ENCODE results near the gene PATE4. TPM values are rescaled to one million over a fixed set of nuclear protein-coding genes. Genes with fewer than 3 reads are reported as not detected.

Gene PATE4
- not detected for total RNA-seq

DNA sequence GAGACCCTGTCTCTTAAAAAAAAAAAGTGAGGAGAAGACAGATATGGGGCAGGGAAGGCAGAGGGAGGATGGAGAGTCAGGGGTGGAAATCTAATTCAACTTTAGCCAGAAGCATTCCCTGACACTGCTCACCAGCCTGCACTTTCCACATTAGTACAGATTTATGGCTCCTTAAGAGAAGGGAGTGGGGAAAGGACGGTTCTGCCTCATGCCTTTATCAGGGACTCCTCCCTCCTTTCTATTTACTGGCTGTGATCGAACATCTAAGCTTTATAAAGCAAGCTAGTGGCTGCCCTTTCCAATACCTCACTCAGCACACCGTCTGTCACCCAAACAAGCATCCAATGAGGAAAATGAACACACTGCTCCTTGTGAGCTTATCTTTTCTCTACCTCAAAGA lies at the start of gene PATE4:
PATE4 (plus strand) TSS at position 301 of the 400 bp plus-strand sequence; CDS start at position 345, 44 bp downstream.
- Histone ChIP-seq H3K4me3 (no peak within 1 kb of the TSS), H3K36me3 (no peaks in the 10 kb centered on the region), H3K27ac (no peak within 1 kb of the TSS), H3K27me3 (no peaks in the 10 kb centered on the region), H3K4me1 (no peaks in the 10 kb centered on the region), H3K9me3 (peaks cover 0 to 28% (median 0%) of the 10 kb centered on the region in 3 donors)
- WGBS, 2 donors (ENCODE audit: low coverage in 1 of 2), result 36 to 42% methylated on average over 2 to 3 of the region's 3 CpGs
- TF ChIP-seq POLR2AphosphoS5 (IDR thresholded peaks at IDR 0.05) (no peak), CTCF (IDR thresholded peaks at IDR 0.05) (no peak), POLR2A (IDR thresholded peaks at IDR 0.05) (no peak), EP300 (IDR thresholded peaks at IDR 0.05) (no peak)
- ATAC-seq, result no peak

DNA sequence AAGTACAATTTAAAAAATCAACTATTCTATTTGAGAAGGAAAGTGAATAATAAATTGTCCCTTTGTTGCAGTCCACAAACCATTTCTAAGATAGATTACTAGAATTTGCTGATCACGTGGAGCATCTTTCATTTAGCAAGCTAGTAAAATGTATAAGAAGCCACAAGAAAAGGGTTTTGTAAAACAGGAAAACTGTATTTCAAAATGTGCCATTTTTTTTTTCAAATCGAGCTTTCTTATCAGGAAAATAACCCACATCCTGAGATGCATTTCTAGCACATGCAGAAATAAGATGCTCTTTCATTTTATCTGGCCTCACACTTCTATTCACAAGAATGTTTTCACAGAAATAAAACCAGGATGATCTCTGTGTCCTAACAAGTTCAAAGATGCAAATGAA lies 48.4 kb upstream of the PATE4 start:
- 63 to 76% methylated on average over 2 of the region's 2 CpGs for WGBS, 2 donors (ENCODE audit: low coverage in 1 of 2)
- H3K9me3 ChIP-seq, result no peaks in the 10 kb centered on the region
- TF ChIP-seq POLR2A (IDR thresholded peaks at IDR 0.05) (no peak), EP300 (IDR thresholded peaks at IDR 0.05) (no peak), POLR2AphosphoS5 (IDR thresholded peaks at IDR 0.05) (no peak), CTCF (IDR thresholded peaks at IDR 0.05) (no peak)
- no peak overlapping the region for H3K27ac ChIP-seq
- no peaks in the 10 kb centered on the region for H3K4me1 ChIP-seq
- ATAC-seq, result no peak
- H3K4me3 ChIP-seq, result no peak overlapping the region
- no peaks in the 10 kb centered on the region for H3K36me3 ChIP-seq
- no peaks in the 10 kb centered on the region for H3K27me3 ChIP-seq

DNA sequence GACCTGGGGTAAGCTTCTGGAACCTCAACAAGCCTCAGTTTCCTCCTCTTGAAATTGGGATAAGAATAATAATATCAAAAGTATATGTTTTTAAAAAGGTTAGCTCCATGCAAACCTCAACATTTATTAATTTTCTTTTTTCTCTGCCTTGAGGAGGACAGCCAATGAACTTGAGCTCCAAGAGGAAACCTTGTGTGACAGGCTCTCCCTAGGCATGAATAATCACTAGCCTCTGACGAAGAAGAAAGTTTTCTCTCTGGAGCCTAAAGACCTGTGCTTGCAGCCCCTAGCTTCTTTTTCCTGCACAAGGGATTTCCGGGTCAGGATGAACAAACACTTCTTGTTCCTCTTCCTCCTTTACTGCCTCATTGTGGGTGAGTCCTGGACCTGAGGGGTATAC lies 45.3 kb upstream of the PATE4 start, which contains the start of gene PATE3:
PATE3 (plus strand) TSS at position 301 of the 400 bp plus-strand sequence; CDS start at position 326, 25 bp downstream.
- TF ChIP-seq POLR2AphosphoS5 (IDR thresholded peaks at IDR 0.05) (no peak), CTCF (IDR thresholded peaks at IDR 0.05) (no peak), POLR2A (IDR thresholded peaks at IDR 0.05) (no peak)

GRCh38 chr11:125790825-125791224 lies 42.3 kb upstream of the PATE4 start:
- no peak for TF ChIP-seq POLR2AphosphoS5 (IDR thresholded peaks at IDR 0.05)
- no peak for TF ChIP-seq POLR2A (IDR thresholded peaks at IDR 0.05)
- no peak for TF ChIP-seq CTCF (IDR thresholded peaks at IDR 0.05)
- no peak for TF ChIP-seq EP300 (IDR thresholded peaks at IDR 0.05)
- 88 to 91% methylated on average over 4 of the region's 4 CpGs for WGBS, 2 donors (ENCODE audit: low coverage in 1 of 2)
- no peak overlapping the region for H3K4me3 ChIP-seq

More for the DNA sequence above, 45.3 kb upstream of the PATE4 start, which contains the start of gene PATE3:
- no peak for ATAC-seq
- peaks cover 0 to 12% (median 0%) of the 10 kb centered on the region in 3 donors for H3K9me3 ChIP-seq
- H3K4me1 ChIP-seq, result no peaks in the 10 kb centered on the region
- 31 to 59% methylated on average over 2 of the region's 2 CpGs for WGBS, 2 donors (ENCODE audit: low coverage in 1 of 2)
- H3K4me3 ChIP-seq, result no peak within 1 kb of the TSS
- H3K27ac ChIP-seq, result no peak within 1 kb of the TSS
- H3K27me3 ChIP-seq, result no peaks in the 10 kb centered on the region
- no peaks in the 10 kb centered on the region for H3K36me3 ChIP-seq

DNA sequence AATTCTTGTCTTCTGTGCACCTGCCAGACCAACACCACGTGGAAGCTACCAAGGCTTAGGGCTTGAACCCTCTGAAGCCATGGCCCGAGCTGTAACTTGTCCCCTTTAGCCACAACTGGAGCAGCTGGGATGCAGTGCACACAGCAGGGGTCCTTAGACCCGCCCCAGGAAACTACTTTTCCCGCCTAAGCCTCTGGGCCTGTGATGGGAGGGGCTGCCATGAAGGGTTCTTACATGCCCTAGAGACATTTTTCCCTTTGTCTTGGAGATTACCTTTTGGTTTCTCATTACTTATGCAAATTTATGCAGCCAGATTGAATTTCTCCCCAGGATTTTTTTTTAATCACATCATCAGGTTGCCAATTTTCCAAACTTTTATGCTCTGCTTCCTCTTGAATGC lies 35.5 kb upstream of the PATE4 start:
- TF ChIP-seq CTCF (IDR thresholded peaks at IDR 0.05), result no peak
- no peak for TF ChIP-seq POLR2AphosphoS5 (IDR thresholded peaks at IDR 0.05)
- TF ChIP-seq POLR2A (IDR thresholded peaks at IDR 0.05), result no peak
- no peak for TF ChIP-seq EP300 (IDR thresholded peaks at IDR 0.05)
- no peak overlapping the region for H3K4me3 ChIP-seq
- WGBS, 2 donors (ENCODE audit: low coverage in 1 of 2), result 42 to 50% methylated on average over 4 of the region's 4 CpGs
- no peak overlapping the region for H3K27ac ChIP-seq
- no peaks in the 10 kb centered on the region for H3K27me3 ChIP-seq
- peaks cover 0 to 63% (median 0%) of the 10 kb centered on the region in 3 donors for H3K9me3 ChIP-seq
- no peaks in the 10 kb centered on the region for H3K4me1 ChIP-seq
- H3K36me3 ChIP-seq, result no peaks in the 10 kb centered on the region
- no peak for ATAC-seq

More at GRCh38 chr11:125790825-125791224, 42.3 kb upstream of the PATE4 start:
- Histone ChIP-seq H3K36me3 (no peaks in the 10 kb centered on the region), H3K27me3 (no peaks in the 10 kb centered on the region), H3K9me3 (peaks cover 0 to 23% (median 0%) of the 10 kb centered on the region in 3 donors), H3K4me1 (no peaks in the 10 kb centered on the region), H3K27ac (no peak overlapping the region)
- ATAC-seq, result no peak

Data from gastroesophageal sphincter (tissue), 4 donors.